HL-60 (cell line): ENCODE results near the gene LUZP2.

Experiments used
- DNase-seq, 2 experiments: peaks; one replicate each; pipeline ENCODE4 v3.0.0-alpha.2; 2010 to 2020; ENCODE audit warnings: low read depth in 1 of 2, low spot score in 1 of 2
- H3K27ac ChIP-seq: fragments of 250-450 bp; sonication (Bioruptor Pico); replicated peaks from 2 replicates; pipeline ENCODE4 v1.5.1; 2020; ENCODE audit warnings: mild to moderate bottlenecking, moderate library complexity
- H3K27me3 ChIP-seq: fragments of 250-450 bp; sonication (Bioruptor Pico); 2 replicates; pipeline ENCODE4 v1.5.1; 2021; ENCODE audit warnings: mild to moderate bottlenecking, moderate library complexity; ENCODE audit not compliant: insufficient read depth, poor library complexity, severe bottlenecking
- H3K4me3 ChIP-seq: replicated peaks from 2 replicates; pipeline ENCODE4 v1.5.1; 2011; ENCODE audit warnings: mild to moderate bottlenecking, control low read depth, low read length; ENCODE audit not compliant: insufficient read depth
- GABPA ChIP-seq: IDR thresholded peaks from 2 replicates; pipeline ENCODE4 v1.6.1; 2012; ENCODE audit warnings: low read depth
- POLR2AphosphoS5 ChIP-seq: IDR thresholded peaks from 2 replicates; pipeline ENCODE4 v1.6.1; 2012; ENCODE audit warnings: low read depth
- SPI1 ChIP-seq: IDR thresholded peaks from 2 replicates; pipeline ENCODE4 v1.6.1; 2012; ENCODE audit warnings: low read depth, mild to moderate bottlenecking, borderline replicate concordance
- TF ChIP-seq, protein P1 (sequence below): IDR thresholded peaks from 2 replicates; pipeline ENCODE4 v1.6.1; 2012; ENCODE audit warnings: low read depth; ENCODE audit not compliant: insufficient replicate concordance
- TF ChIP-seq, protein P2 (sequence below): IDR thresholded peaks from one replicate; pipeline ENCODE4 v1.5.1; 2011; ENCODE audit warnings: low read length, control low read depth, inconsistent platforms; ENCODE audit not compliant: insufficient read depth

Gene LUZP2

DNA sequence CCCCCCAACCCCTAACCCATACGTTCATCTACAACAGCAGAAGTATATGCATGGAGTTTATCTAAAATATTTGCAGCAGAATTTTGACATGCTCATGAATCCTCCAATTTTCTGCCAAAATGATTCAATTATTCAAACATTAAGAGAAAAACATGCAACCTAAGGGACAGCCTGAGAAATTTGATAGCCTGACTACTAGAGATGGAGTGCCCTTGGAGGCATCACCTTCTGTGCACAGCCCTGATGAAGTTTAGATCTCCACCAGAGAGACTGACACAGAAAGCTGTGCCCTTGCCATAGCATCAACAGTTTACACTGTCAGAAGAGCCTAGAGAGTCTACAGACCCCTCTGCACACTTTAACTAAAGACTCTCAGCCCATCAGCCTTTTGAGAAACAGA, 217.7 kb downstream of the LUZP2 start:
- Histone ChIP-seq H3K4me3 (no peak overlapping the region), H3K27ac (no peak overlapping the region), H3K27me3 (no peaks in the 10 kb centered on the region)
- DNase-seq = no peak
- TF ChIP-seq, protein P1, sequence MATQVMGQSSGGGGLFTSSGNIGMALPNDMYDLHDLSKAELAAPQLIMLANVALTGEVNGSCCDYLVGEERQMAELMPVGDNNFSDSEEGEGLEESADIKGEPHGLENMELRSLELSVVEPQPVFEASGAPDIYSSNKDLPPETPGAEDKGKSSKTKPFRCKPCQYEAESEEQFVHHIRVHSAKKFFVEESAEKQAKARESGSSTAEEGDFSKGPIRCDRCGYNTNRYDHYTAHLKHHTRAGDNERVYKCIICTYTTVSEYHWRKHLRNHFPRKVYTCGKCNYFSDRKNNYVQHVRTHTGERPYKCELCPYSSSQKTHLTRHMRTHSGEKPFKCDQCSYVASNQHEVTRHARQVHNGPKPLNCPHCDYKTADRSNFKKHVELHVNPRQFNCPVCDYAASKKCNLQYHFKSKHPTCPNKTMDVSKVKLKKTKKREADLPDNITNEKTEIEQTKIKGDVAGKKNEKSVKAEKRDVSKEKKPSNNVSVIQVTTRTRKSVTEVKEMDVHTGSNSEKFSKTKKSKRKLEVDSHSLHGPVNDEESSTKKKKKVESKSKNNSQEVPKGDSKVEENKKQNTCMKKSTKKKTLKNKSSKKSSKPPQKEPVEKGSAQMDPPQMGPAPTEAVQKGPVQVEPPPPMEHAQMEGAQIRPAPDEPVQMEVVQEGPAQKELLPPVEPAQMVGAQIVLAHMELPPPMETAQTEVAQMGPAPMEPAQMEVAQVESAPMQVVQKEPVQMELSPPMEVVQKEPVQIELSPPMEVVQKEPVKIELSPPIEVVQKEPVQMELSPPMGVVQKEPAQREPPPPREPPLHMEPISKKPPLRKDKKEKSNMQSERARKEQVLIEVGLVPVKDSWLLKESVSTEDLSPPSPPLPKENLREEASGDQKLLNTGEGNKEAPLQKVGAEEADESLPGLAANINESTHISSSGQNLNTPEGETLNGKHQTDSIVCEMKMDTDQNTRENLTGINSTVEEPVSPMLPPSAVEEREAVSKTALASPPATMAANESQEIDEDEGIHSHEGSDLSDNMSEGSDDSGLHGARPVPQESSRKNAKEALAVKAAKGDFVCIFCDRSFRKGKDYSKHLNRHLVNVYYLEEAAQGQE = no peak
- TF ChIP-seq GABPA = no peak
- TF ChIP-seq POLR2AphosphoS5 = no peak
- TF ChIP-seq, protein P2, sequence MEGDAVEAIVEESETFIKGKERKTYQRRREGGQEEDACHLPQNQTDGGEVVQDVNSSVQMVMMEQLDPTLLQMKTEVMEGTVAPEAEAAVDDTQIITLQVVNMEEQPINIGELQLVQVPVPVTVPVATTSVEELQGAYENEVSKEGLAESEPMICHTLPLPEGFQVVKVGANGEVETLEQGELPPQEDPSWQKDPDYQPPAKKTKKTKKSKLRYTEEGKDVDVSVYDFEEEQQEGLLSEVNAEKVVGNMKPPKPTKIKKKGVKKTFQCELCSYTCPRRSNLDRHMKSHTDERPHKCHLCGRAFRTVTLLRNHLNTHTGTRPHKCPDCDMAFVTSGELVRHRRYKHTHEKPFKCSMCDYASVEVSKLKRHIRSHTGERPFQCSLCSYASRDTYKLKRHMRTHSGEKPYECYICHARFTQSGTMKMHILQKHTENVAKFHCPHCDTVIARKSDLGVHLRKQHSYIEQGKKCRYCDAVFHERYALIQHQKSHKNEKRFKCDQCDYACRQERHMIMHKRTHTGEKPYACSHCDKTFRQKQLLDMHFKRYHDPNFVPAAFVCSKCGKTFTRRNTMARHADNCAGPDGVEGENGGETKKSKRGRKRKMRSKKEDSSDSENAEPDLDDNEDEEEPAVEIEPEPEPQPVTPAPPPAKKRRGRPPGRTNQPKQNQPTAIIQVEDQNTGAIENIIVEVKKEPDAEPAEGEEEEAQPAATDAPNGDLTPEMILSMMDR = no peak
- TF ChIP-seq SPI1 = no peak

- H3K27ac ChIP-seq = no peak overlapping the region
- TF ChIP-seq POLR2AphosphoS5 (no peak), GABPA (no peak), SPI1 (no peak)
- TF ChIP-seq, protein P1 = no peak
- TF ChIP-seq, protein P2 = no peak
- DNase-seq = no peak
Measured at GRCh38 chr11:24716403-24716802, 219.6 kb downstream of the LUZP2 start.

GRCh38 chr11:24723231-24723630, 226.4 kb downstream of the LUZP2 start:
- no peak overlapping the region for H3K4me3 ChIP-seq
- H3K27me3 ChIP-seq = no peaks in the 10 kb centered on the region
- no peak for DNase-seq
- no peak for TF ChIP-seq GABPA
- TF ChIP-seq POLR2AphosphoS5 = no peak
- TF ChIP-seq, protein P2 = no peak
- TF ChIP-seq SPI1 = no peak
- TF ChIP-seq, protein P1 = no peak
- no peak overlapping the region for H3K27ac ChIP-seq

More at GRCh38 chr11:24716403-24716802, 219.6 kb downstream of the LUZP2 start:
- Histone ChIP-seq H3K4me3 (no peak overlapping the region), H3K27me3 (no peaks in the 10 kb centered on the region)
